ENCODE data around the gene HINT2. TPM values are rescaled to one million over a fixed set of nuclear protein-coding genes. Genes with fewer than 3 reads are reported as not detected.

The HINT2 gene
- total RNA-seq, 1 donor from 2014 or later: 60.1 TPM

DNA sequence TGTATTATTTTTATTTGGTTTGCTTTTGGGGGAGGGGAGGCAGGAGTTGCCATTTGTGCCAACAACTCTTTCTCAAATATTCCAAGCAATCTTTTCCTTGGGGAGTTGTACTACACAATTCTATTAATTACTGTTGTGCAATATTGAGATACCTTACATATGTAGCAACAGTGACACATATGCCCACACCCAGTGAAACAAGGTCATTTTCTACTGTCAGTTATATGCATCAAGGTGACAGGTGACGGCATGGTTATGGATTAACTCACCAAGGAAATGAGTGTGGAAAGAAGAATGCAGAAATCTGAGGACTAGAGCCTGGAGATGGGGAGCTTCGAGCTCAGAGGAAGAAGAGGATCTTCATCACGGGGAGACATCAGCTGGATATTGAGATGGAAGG, 42.9 kb downstream of the HINT2 start:
- TF ChIP-seq, protein P1, sequence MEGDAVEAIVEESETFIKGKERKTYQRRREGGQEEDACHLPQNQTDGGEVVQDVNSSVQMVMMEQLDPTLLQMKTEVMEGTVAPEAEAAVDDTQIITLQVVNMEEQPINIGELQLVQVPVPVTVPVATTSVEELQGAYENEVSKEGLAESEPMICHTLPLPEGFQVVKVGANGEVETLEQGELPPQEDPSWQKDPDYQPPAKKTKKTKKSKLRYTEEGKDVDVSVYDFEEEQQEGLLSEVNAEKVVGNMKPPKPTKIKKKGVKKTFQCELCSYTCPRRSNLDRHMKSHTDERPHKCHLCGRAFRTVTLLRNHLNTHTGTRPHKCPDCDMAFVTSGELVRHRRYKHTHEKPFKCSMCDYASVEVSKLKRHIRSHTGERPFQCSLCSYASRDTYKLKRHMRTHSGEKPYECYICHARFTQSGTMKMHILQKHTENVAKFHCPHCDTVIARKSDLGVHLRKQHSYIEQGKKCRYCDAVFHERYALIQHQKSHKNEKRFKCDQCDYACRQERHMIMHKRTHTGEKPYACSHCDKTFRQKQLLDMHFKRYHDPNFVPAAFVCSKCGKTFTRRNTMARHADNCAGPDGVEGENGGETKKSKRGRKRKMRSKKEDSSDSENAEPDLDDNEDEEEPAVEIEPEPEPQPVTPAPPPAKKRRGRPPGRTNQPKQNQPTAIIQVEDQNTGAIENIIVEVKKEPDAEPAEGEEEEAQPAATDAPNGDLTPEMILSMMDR (conservative IDR thresholded peaks at IDR 0.05): no peak
- Mint-ChIP-seq H3K9me3 (no peaks in the 10 kb centered on the region), H3K4me1 (peaks cover 15% of the 10 kb centered on the region), H3K4me3 (no peak overlapping the region), H3K36me3 (ENCODE audit: low read depth) (no peaks in the 10 kb centered on the region), H3K27ac (ENCODE audit: unreplicated experiment) (no peak overlapping the region), H3K27me3 (ENCODE audit: low read depth) (no peaks in the 10 kb centered on the region)
- DNase-seq (ENCODE audit: low read depth, low spot score): no peak

DNA sequence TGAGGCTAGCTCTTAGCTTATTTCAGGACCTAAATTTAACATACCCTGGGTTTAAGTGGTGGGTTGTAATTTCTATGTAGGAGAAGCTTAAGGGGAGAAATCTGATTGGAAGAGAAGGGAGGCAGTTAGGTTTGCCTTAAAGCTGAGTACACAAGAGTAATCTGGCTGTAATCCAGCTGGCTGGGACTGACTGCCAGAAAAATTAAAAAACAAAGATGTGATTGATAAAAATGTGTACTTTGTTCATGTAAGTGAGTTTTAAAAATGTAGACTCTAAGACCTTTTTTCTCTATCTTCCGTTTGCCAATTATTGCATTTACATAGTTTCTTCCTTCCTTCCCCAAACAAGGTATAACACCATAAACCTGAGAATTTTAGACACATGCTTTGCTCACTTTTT, 43.3 kb downstream of the HINT2 start:
- H3K27ac Mint-ChIP-seq (ENCODE audit: unreplicated experiment): no peak overlapping the region

DNA sequence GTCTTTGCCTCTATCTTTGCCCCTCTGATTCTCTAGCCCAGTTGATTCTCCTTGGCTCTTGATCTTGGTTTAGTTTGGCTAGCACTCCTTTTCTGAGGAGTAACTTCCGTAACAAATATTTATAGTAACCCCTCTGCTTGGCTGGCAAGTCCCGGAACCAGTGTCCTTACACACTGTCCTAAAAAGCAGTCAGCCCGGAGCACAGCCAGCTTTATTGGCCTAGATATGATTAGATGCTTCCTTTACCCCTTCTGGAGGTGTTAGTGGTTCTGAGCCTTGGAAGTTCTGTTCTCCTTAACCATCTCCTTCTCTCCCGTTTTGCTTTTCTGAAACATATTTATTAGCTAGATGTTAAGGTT, 43.8 kb downstream of the HINT2 start:
- Mint-ChIP-seq H3K9me3 (no peaks in the 10 kb centered on the region), H3K4me3 (no peak overlapping the region), H3K4me1 (peaks cover 13% of the 10 kb centered on the region), H3K27ac (ENCODE audit: unreplicated experiment) (no peak overlapping the region), H3K36me3 (ENCODE audit: low read depth) (no peaks in the 10 kb centered on the region), H3K27me3 (ENCODE audit: low read depth) (no peaks in the 10 kb centered on the region)
- no peak for DNase-seq (ENCODE audit: low read depth, low spot score)
- TF ChIP-seq, protein P1 (conservative IDR thresholded peaks at IDR 0.05): no peak

More for the DNA sequence above, 43.3 kb downstream of the HINT2 start:
- Mint-ChIP-seq H3K4me1 (peaks cover 15% of the 10 kb centered on the region), H3K4me3 (no peak overlapping the region), H3K36me3 (ENCODE audit: low read depth) (no peaks in the 10 kb centered on the region), H3K9me3 (no peaks in the 10 kb centered on the region), H3K27me3 (ENCODE audit: low read depth) (no peaks in the 10 kb centered on the region)
- TF ChIP-seq, protein P1 (conservative IDR thresholded peaks at IDR 0.05): no peak
- DNase-seq (ENCODE audit: low read depth, low spot score): no peak

DNA sequence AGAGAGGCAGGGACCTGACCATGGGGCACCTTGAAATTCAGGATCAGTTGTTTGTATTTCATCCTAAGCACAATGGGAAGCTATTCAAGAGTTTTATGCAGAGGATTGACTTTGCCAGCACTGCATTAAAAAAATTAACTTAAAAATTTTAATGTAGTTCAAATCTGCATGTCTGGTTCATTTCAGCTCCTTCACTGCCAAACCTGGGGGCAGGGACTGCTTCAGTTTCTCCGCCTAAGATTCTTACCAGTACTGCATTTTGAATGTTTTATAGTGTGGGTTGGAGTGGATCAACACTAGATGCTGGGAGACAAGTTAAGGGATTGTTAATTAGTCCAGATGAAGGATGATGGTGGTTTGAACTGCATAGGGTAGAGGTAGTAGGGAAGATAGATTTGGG, 45.1 kb downstream of the HINT2 start:
- DNase-seq (ENCODE audit: low read depth, low spot score): no peak
- Mint-ChIP-seq H3K27ac (ENCODE audit: unreplicated experiment) (no peak overlapping the region), H3K4me3 (no peak overlapping the region), H3K9me3 (no peaks in the 10 kb centered on the region), H3K36me3 (ENCODE audit: low read depth) (no peaks in the 10 kb centered on the region), H3K4me1 (no peaks in the 10 kb centered on the region), H3K27me3 (ENCODE audit: low read depth) (no peaks in the 10 kb centered on the region)
- TF ChIP-seq, protein P1 (conservative IDR thresholded peaks at IDR 0.05): no peak

DNA sequence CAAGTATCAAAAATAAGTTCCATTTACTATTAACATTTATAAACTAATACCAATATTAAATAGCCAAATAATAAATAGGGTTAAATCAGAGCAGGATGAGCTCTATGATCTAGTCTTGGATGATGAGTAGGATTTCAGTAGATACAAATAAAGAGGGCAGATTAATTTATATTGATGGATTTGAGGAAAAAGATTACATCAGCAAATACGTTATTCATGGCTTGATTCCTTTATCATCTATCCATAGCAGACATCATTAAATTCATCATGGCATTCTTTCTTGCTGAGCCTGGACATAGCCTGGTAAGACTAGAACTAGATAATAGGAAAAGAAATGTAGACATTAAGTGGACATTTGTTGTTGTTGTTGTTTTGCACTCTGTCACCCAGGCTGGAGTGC, 47.4 kb downstream of the HINT2 start:
- Mint-ChIP-seq H3K27me3 (ENCODE audit: low read depth) (no peaks in the 10 kb centered on the region), H3K36me3 (ENCODE audit: low read depth) (no peaks in the 10 kb centered on the region), H3K4me3 (no peak overlapping the region), H3K27ac (ENCODE audit: unreplicated experiment) (no peak overlapping the region), H3K9me3 (no peaks in the 10 kb centered on the region), H3K4me1 (no peaks in the 10 kb centered on the region)
- no peak for DNase-seq (ENCODE audit: low read depth, low spot score)
- TF ChIP-seq, protein P1 (conservative IDR thresholded peaks at IDR 0.05): no peak

DNA sequence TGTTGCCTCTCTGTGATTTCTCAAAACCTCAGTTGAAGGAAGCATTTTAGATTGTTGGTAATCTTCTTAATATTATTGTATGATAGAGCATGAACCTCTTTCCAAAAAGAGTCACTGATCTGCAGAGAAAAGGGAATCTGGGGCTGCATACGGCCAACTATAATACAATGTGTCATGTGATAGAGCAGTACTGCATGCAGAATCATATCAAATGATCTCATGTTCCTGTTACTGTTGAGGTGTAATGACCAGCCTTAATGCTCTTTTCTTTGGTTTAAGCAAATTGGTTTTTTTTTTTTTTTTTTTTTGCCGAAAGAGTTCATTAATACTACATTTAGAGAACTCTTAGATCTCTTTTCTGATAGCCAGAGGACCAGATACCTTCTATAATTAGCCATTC, 47.8 kb downstream of the HINT2 start:
- Mint-ChIP-seq H3K9me3 (no peaks in the 10 kb centered on the region), H3K4me3 (no peak overlapping the region), H3K27ac (ENCODE audit: unreplicated experiment) (no peak overlapping the region), H3K36me3 (ENCODE audit: low read depth) (no peaks in the 10 kb centered on the region), H3K4me1 (no peaks in the 10 kb centered on the region), H3K27me3 (ENCODE audit: low read depth) (no peaks in the 10 kb centered on the region)
- DNase-seq (ENCODE audit: low read depth, low spot score): no peak
- TF ChIP-seq, protein P1 (conservative IDR thresholded peaks at IDR 0.05): no peak

Data from neural crest cell (in vitro differentiated cells).